CD4-positive, alpha-beta T cell (primary cell): Measurements from ENCODE around the gene CACNA1D. TPM values are rescaled to one million over a fixed set of nuclear protein-coding genes. Genes with fewer than 3 reads are reported as not detected.

Experiments used
- ATAC-seq: fragments of 200-7000 bp; cut with Tn5 transposase; one replicate; pipeline ENCODE4 v1.10.0; 2022; ENCODE audit warnings: mild to moderate bottlenecking; ENCODE audit not compliant: poor library complexity
- CTCF ChIA-PET: fragments of 350-600 bp; sonication (Branson Sonifier 250); formaldehyde crosslinking; loops from one replicate; lab custom pipeline; 2021; ENCODE audit warnings: antibody characterized with exemption, inconsistent platforms; lab: Charles Lee
- POLR2A ChIA-PET: fragments of 350-600 bp; sonication (Branson Sonifier 250); formaldehyde crosslinking; loops from one replicate; lab custom pipeline; 2021; ENCODE audit warnings: antibody characterized with exemption, inconsistent platforms; lab: Charles Lee
- DNase-seq, 14 experiments: peaks; one replicate each; pipeline ENCODE4 v3.0.0-alpha.2; 2013 to 2020; ENCODE audit warnings: mixed read lengths in 2 of 14
- H3K27ac ChIP-seq, 2 donors: one replicate each; pipeline versions ENCODE4 v1.5.1 to v1.7.0; 2013; ENCODE audit warnings: low read length in 2 of 2, low read depth in 1 of 2, mild to moderate bottlenecking in 1 of 2
- H3K27me3 ChIP-seq, 2 experiments: 1 replicate in 1 of 2; 2 replicates in 1 of 2; pipeline versions ENCODE4 v1.6.1 to v1.7.0; 2013; ENCODE audit warnings: low read length in 2 of 2, control low read depth in 1 of 2, mild to moderate bottlenecking in 1 of 2, moderate library complexity in 1 of 2; ENCODE audit not compliant: insufficient read depth in 2 of 2, control insufficient read depth in 1 of 2
- H3K36me3 ChIP-seq: one replicate; pipeline ENCODE4 v1.6.1; 2013; ENCODE audit warnings: low read length, control low read depth; ENCODE audit not compliant: insufficient read depth
- H3K4me1 ChIP-seq: one replicate; pipeline ENCODE4 v1.6.1; 2013; ENCODE audit warnings: low read length, control low read depth; ENCODE audit not compliant: insufficient read depth
- H3K4me3 ChIP-seq: one replicate; pipeline ENCODE4 v1.5.1; 2013; ENCODE audit warnings: mild to moderate bottlenecking, low read length, moderate library complexity
- H3K9me3 ChIP-seq, 2 experiments: 1 replicate in 1 of 2; 2 replicates in 1 of 2; pipeline versions ENCODE4 v1.6.1 to v1.7.0; 2013; ENCODE audit warnings: low read length in 2 of 2, mild to moderate bottlenecking in 2 of 2, control low read depth in 1 of 2, moderate library complexity in 1 of 2; ENCODE audit not compliant: control insufficient read depth in 1 of 2, insufficient read depth in 1 of 2
- H3K27ac Mint-ChIP-seq: one replicate; pipeline ENCODE4 v1.8.0; 2020; ENCODE audit warnings: mixed read lengths
- H3K27me3 Mint-ChIP-seq: one replicate; pipeline ENCODE4 v1.8.0; 2021; ENCODE audit warnings: mixed read lengths
- H3K36me3 Mint-ChIP-seq: one replicate; pipeline ENCODE4 v1.8.0; 2021; ENCODE audit warnings: low read depth, mixed read lengths
- H3K4me1 Mint-ChIP-seq: one replicate; pipeline ENCODE4 v1.8.0; 2021; ENCODE audit warnings: low read depth, mixed read lengths
- H3K4me3 Mint-ChIP-seq: one replicate; pipeline ENCODE4 v1.8.0; 2020; ENCODE audit warnings: mild to moderate bottlenecking, mixed read lengths
- H3K9me3 Mint-ChIP-seq: one replicate; pipeline ENCODE4 v1.8.0; 2020; ENCODE audit warnings: mixed read lengths
- CTCF ChIP-seq: fragments of 200-600 bp; IDR thresholded peaks from one replicate; pipeline ENCODE4 v1.8.0; 2022; ENCODE audit warnings: antibody characterized with exemption, mild to moderate bottlenecking
- intact Hi-C, 2 experiments: fragments of 100-400 bp; cut with DNase I in 1 of 2; cut with micrococcal nuclease in 1 of 2; formaldehyde crosslinking; loops; one replicate each; pipeline versions ENCODE4 v1.15.1 to v1.9.0; 2023 to 2025; cut with DNase I, micrococcal nuclease
- total RNA-seq, 174 experiments: library from RNA in 2 of 174; stranded (reverse) in 2 of 174; gene quantifications; one replicate each; pipeline ENCODE4 v1.2.3 and lab custom pipeline; 2021 to 2026

CACNA1D gene
- total RNA-seq, 2 experiments from 2014 or later = not detected

GRCh38 chr3:53691885-53692284 lies 197.5 kb downstream of the CACNA1D start:
- intact Hi-C loops = loop anchor here in 1 of 2 experiments (10.0 kb wide), 1 partner anchor 827 kb away; no protein-coding TSS in a partner anchor
- TF ChIP-seq CTCF = no peak
- POLR2A ChIA-PET = no interaction called here
- Mint-ChIP-seq H3K27ac (no peak overlapping the region), H3K27me3 (peaks cover 4% of the 10 kb centered on the region), H3K36me3 (no peaks in the 10 kb centered on the region), H3K4me3 (no peak overlapping the region), H3K9me3 (no peaks in the 10 kb centered on the region), H3K4me1 (no peaks in the 10 kb centered on the region)
- DNase-seq = no peak
- H3K27me3 ChIP-seq = peaks cover 0 to 8% of the 10 kb centered on the region in 2 experiments
- ATAC-seq = no peak
- CTCF ChIA-PET = no interaction called here
- H3K36me3 ChIP-seq = no peaks in the 10 kb centered on the region
- H3K9me3 ChIP-seq = no peaks in the 10 kb centered on the region
- no peak overlapping the region for H3K27ac ChIP-seq
- H3K4me1 ChIP-seq = no peaks in the 10 kb centered on the region
- no peak overlapping the region for H3K4me3 ChIP-seq

- no peaks in the 10 kb centered on the region for H3K36me3 ChIP-seq
- Mint-ChIP-seq H3K4me3 (no peak overlapping the region), H3K36me3 (no peaks in the 10 kb centered on the region), H3K4me1 (no peaks in the 10 kb centered on the region), H3K27ac (no peak overlapping the region), H3K27me3 (peaks cover 4% of the 10 kb centered on the region), H3K9me3 (no peaks in the 10 kb centered on the region)
- peaks cover 0 to 8% of the 10 kb centered on the region in 2 experiments for H3K27me3 ChIP-seq
- intact Hi-C loops = loop anchor here in 1 of 2 experiments (10.0 kb wide), 1 partner anchor 829 kb away; no protein-coding TSS in a partner anchor
- H3K9me3 ChIP-seq = no peaks in the 10 kb centered on the region
- DNase-seq = no peak
- no peak overlapping the region for H3K27ac ChIP-seq
- CTCF ChIA-PET = interaction anchor here (0.7 kb wide), 1 partner anchor 68 kb away, joined by 4 read pairs; no protein-coding TSS in a partner anchor
- POLR2A ChIA-PET = no interaction called here
- ATAC-seq = no peak
- no peak overlapping the region for H3K4me3 ChIP-seq
- H3K4me1 ChIP-seq = no peaks in the 10 kb centered on the region
- no peak for TF ChIP-seq CTCF
Measured at GRCh38 chr3:53693451-53693850, 199.0 kb downstream of the CACNA1D start.

GRCh38 chr3:53694046-53694445 lies 199.6 kb downstream of the CACNA1D start:
- H3K4me1 Mint-ChIP-seq = no peaks in the 10 kb centered on the region
- DNase-seq = no peak
- Histone ChIP-seq H3K4me3 (no peak overlapping the region), H3K27ac (no peak overlapping the region), H3K9me3 (no peaks in the 10 kb centered on the region), H3K27me3 (peaks cover 0 to 8% of the 10 kb centered on the region in 2 experiments), H3K36me3 (no peaks in the 10 kb centered on the region), H3K4me1 (no peaks in the 10 kb centered on the region)
- H3K27ac Mint-ChIP-seq = no peak overlapping the region
- H3K27me3 Mint-ChIP-seq = peaks cover 4% of the 10 kb centered on the region
- POLR2A ChIA-PET = no interaction called here
- H3K36me3 Mint-ChIP-seq = no peaks in the 10 kb centered on the region
- no peak overlapping the region for H3K4me3 Mint-ChIP-seq
- H3K9me3 Mint-ChIP-seq = no peaks in the 10 kb centered on the region
- intact Hi-C loops = loop anchor here in 1 of 2 experiments (10.0 kb wide), 1 partner anchor 829 kb away; no protein-coding TSS in a partner anchor
- CTCF ChIA-PET = no interaction called here
- no peak for ATAC-seq
- no peak for TF ChIP-seq CTCF
